Brain microvascular endothelial cell (primary cell): ENCODE results near the gene ACSL3.
"Not testable (repeated sequence)": the region's sequence is repeated elsewhere in the genome, so short reads cannot be mapped to it uniquely, and the experiment has no call there.

Experiments used
- DNase-seq: peaks from one replicate; pipeline ENCODE4 v3.0.0-alpha.2; 2020
- H3K27ac ChIP-seq: fragments of 250-450 bp; sonication (Bioruptor Pico); 2 replicates; pipeline ENCODE4 v1.5.1; 2020; ENCODE audit warnings: mild to moderate bottlenecking, moderate library complexity
- H3K27me3 ChIP-seq: fragments of 250-450 bp; sonication (Bioruptor Pico); replicated peaks from 2 replicates; pipeline ENCODE4 v1.5.1; 2020; ENCODE audit warnings: mild to moderate bottlenecking
- H3K36me3 ChIP-seq: fragments of 250-450 bp; sonication (Bioruptor Pico); replicated peaks from 2 replicates; pipeline ENCODE4 v1.5.1; 2020; ENCODE audit warnings: mild to moderate bottlenecking
- H3K4me3 ChIP-seq: 2 replicates; pipeline ENCODE4 v1.5.1; 2011; ENCODE audit warnings: low read depth, mild to moderate bottlenecking, control low read depth, low read length, moderate library complexity
- in situ Hi-C: cut with HindIII; loops from 2 replicates; pipeline ENCODE4 v1.10.0; 2017; ENCODE audit warnings: low sequenced_read_pairs, low pct_ligation_motif_present
- TF ChIP-seq, protein P1 (sequence below): IDR thresholded peaks from 2 replicates; pipeline ENCODE4 v1.5.1; 2011; ENCODE audit warnings: low read depth, mild to moderate bottlenecking, moderate library complexity, low read length, control low read depth, inconsistent platforms; ENCODE audit errors: missing control alignments

Gene ACSL3

DNA sequence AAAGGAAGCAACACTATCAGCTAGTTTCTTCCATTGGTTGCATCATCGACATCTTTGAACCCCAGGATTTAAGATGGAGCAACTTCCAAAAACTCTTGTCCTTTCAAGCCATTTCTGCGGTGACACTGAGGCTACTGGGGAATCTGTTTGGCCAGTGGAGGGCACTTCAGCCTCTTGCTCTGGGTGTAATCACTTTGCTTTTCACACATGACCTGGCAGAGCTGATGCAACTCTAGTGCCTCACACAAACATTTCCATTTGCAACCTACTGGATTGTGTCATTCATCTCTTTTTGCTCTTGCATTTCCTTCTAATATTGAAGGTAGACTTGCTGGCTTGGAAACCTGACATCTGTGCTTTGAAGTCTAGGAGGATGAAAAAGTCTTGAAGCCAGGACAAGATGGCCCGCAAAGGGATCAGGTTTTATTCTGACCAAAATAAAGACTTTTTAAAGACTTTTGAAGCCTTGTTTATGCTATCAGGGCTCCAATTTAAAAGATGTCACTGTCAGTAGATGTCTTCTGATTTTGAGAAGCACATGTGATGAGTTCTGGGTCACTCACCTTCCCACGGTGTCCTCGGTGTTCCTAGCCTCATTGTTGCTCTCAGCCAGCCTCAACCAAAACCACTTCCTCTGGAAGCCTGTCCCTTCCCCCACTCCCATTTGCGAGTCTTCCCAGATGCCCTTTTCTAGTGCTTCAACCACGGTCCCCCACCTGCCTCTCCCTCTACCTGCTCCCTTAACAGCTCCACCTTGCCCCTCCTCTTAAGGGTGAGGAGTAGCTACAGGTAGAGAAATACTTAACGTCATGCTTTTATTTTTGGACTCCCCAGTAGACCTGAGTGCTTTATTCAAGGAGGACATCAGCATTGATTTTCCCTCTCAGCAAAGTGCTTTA is 121.4 kb downstream of the ACSL3 start:
- Histone ChIP-seq H3K27me3 (no peaks in the 10 kb centered on the region), H3K36me3 (no peaks in the 10 kb centered on the region), H3K4me3 (no peak overlapping the region), H3K27ac (peak overlapping the region; percentile 8)
- in situ Hi-C loops = loop anchor here (25.0 kb wide), 1 partner anchor 255 kb away; no protein-coding TSS in a partner anchor
- peak; percentile 83 for DNase-seq
- TF ChIP-seq, protein P1, sequence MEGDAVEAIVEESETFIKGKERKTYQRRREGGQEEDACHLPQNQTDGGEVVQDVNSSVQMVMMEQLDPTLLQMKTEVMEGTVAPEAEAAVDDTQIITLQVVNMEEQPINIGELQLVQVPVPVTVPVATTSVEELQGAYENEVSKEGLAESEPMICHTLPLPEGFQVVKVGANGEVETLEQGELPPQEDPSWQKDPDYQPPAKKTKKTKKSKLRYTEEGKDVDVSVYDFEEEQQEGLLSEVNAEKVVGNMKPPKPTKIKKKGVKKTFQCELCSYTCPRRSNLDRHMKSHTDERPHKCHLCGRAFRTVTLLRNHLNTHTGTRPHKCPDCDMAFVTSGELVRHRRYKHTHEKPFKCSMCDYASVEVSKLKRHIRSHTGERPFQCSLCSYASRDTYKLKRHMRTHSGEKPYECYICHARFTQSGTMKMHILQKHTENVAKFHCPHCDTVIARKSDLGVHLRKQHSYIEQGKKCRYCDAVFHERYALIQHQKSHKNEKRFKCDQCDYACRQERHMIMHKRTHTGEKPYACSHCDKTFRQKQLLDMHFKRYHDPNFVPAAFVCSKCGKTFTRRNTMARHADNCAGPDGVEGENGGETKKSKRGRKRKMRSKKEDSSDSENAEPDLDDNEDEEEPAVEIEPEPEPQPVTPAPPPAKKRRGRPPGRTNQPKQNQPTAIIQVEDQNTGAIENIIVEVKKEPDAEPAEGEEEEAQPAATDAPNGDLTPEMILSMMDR = peak; percentile 88

DNA sequence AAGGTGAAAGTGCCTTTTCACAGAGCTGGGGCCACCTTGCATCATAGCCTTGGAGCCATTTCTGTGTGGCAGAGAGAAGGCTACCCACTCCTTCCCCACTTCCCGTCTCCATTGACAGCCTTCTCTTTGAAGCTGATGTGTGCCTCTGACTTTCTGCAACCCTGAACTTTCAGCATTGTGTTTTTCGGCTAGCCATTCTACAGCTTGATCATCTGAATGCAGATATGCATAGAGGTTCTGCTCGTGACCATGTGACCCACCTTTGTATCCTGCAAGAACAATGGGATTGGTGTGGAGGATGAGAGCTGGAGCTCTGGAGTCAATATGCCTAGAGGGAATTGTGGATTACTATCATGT is 122.1 kb downstream of the ACSL3 start:
- in situ Hi-C loops = loop anchor here (25.0 kb wide), 1 partner anchor 254 kb away; no protein-coding TSS in a partner anchor
- H3K27ac ChIP-seq = no peak overlapping the region

DNA sequence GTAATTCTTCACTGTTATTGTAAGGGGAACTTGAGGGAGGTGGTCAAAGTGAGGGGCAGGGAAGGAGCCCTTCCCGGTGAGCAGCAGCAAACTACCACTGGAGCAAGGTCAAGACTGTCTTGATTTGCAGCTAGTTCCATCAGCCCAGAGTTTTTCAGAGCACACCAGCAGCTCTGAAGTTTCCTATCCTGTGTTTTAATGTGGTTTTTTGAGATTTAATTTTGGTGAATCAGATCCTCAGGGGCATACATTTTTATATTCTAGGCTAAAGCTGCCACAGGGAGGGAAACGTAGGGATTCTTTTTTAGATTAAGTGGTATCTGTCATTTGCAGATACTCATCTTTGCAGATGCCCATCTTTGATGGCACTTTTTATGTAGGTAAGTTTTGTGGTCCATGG is 124.1 kb downstream of the ACSL3 start:
- no peak for DNase-seq
- TF ChIP-seq, protein P1 = no peak
- Histone ChIP-seq H3K27ac (no peak overlapping the region), H3K27me3 (no peaks in the 10 kb centered on the region), H3K4me3 (no peak overlapping the region), H3K36me3 (no peaks in the 10 kb centered on the region)
- in situ Hi-C loops = loop anchor here (25.0 kb wide), 1 partner anchor 252 kb away; no protein-coding TSS in a partner anchor

More for the DNA sequence above, 122.1 kb downstream of the ACSL3 start:
- TF ChIP-seq, protein P1 = no peak
- H3K36me3 ChIP-seq = no peaks in the 10 kb centered on the region
- DNase-seq = no peak
- H3K4me3 ChIP-seq = no peak overlapping the region
- no peaks in the 10 kb centered on the region for H3K27me3 ChIP-seq

DNA sequence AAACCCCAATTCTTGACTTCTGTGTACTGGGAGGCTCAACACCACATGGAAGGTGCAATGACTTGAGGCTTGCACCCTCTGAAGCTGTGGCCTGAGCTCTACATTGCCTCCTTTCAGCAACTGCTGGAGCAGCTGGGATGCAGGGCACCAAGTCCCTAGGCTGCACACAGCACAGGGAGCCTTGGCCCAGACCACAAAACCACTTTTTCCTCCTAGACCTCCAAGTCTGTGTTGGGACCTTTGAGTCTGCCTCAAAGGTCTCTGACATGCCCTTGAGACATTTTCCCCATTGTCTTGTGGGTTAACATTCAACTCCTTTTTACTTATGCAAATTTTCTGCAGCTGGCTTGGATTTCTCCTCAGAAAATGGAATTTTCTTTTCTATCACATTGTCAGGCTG is 128.6 kb downstream of the ACSL3 start:
- Histone ChIP-seq H3K27ac (no peak overlapping the region), H3K27me3 (no peaks in the 10 kb centered on the region), H3K36me3 (no peaks in the 10 kb centered on the region), H3K4me3 (no peak overlapping the region)
- TF ChIP-seq, protein P1 = no peak
- in situ Hi-C loops = loop anchor here (25.0 kb wide), 1 partner anchor 248 kb away; no protein-coding TSS in a partner anchor
- DNase-seq = no peak

DNA sequence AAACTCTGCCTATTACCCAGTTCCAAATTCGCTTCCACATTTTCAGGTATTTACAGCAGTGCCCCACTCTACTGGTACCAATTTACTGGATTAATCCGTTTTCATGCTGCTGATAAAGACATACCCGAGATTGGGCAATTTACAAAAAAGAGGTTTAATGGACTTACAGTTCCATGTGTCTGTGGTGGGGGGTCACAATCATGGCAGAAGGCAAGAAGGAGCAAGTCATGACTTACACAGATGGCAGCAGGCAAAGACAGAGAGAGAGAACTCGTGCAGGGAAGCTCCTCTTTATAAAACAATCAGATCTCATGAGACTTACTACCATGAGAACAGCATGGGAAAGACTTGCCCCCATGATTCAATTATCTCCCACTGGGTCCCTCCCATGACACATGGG is 129.4 kb downstream of the ACSL3 start:
- H3K4me3 ChIP-seq, DNase-seq, H3K27me3 ChIP-seq, H3K36me3 ChIP-seq, H3K27ac ChIP-seq: not testable (repeated sequence)
- in situ Hi-C loops = loop anchor here (25.0 kb wide), 1 partner anchor 247 kb away; no protein-coding TSS in a partner anchor

DNA sequence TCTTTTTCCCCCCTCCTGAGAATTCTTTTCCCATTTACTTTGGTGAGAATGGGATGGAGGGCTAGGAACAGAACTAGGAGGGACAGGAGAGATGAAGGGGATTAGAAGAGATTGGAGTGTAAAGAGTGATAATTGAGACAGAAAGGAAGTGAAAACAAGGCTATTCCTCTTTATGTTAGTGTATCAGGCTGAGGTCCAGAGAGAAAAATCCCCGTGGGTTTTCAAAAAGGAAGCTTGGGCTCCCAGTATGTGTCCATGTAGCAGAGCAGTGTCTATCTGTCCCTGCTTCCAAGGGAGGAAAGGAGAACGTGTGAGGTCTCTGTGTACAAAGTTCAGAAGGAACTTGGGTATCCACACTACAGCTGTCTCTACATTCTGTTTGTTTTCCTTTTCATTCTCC is 131.3 kb downstream of the ACSL3 start:
- in situ Hi-C loops = loop anchor here (25.0 kb wide), 1 partner anchor 245 kb away; no protein-coding TSS in a partner anchor
- no peak overlapping the region for H3K4me3 ChIP-seq
- no peaks in the 10 kb centered on the region for H3K27me3 ChIP-seq
- TF ChIP-seq, protein P1 = no peak
- no peaks in the 10 kb centered on the region for H3K36me3 ChIP-seq
- no peak overlapping the region for H3K27ac ChIP-seq
- no peak for DNase-seq
